ENCODE data around the gene TSEN2. TPM values are rescaled to one million over a fixed set of nuclear protein-coding genes. Genes with fewer than 3 reads are reported as not detected.

The TSEN2 gene
- total and polyA plus RNA-seq, 2 of the 13 experiments (the other 11 are each of a cell fraction or from before 2014, with no cell fraction given) = 11.0 to 17.3 TPM

- TF ChIP-seq, protein P1, sequence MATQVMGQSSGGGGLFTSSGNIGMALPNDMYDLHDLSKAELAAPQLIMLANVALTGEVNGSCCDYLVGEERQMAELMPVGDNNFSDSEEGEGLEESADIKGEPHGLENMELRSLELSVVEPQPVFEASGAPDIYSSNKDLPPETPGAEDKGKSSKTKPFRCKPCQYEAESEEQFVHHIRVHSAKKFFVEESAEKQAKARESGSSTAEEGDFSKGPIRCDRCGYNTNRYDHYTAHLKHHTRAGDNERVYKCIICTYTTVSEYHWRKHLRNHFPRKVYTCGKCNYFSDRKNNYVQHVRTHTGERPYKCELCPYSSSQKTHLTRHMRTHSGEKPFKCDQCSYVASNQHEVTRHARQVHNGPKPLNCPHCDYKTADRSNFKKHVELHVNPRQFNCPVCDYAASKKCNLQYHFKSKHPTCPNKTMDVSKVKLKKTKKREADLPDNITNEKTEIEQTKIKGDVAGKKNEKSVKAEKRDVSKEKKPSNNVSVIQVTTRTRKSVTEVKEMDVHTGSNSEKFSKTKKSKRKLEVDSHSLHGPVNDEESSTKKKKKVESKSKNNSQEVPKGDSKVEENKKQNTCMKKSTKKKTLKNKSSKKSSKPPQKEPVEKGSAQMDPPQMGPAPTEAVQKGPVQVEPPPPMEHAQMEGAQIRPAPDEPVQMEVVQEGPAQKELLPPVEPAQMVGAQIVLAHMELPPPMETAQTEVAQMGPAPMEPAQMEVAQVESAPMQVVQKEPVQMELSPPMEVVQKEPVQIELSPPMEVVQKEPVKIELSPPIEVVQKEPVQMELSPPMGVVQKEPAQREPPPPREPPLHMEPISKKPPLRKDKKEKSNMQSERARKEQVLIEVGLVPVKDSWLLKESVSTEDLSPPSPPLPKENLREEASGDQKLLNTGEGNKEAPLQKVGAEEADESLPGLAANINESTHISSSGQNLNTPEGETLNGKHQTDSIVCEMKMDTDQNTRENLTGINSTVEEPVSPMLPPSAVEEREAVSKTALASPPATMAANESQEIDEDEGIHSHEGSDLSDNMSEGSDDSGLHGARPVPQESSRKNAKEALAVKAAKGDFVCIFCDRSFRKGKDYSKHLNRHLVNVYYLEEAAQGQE (IDR thresholded peaks at IDR 0.05; ENCODE audit: borderline replicate concordance in 1 of 2, low read depth in 1 of 2, low read length in 2 of 2) = peak in 1 of 2 experiments; percentile 62; a peak in 2 of 4 replicates
- TF ChIP-seq IKZF1 (IDR thresholded peaks at IDR 0.05) (no peak), ASH2L (IDR thresholded peaks at IDR 0.05; ENCODE audit: insufficient read length, low read depth, low read length) (peak; percentile 93), MLXIP (CRISPR knock-in tag; IDR thresholded peaks at IDR 0.05; ENCODE audit: borderline replicate concordance) (0 out of 2 replicates have a peak, but pooled peaks have one; percentile 20), PRDM4 (CRISPR knock-in tag; IDR thresholded peaks at IDR 0.05; ENCODE audit: borderline replicate concordance) (no peak), ZNF33B (CRISPR knock-in tag; IDR thresholded peaks at IDR 0.05) (peak; percentile 31; the same call in 1 of the 2 replicates), ZNF121 (CRISPR knock-in tag; IDR thresholded peaks at IDR 0.05) (peak; percentile 95), ZBTB21 (CRISPR knock-in tag; IDR thresholded peaks at IDR 0.05) (no peak), KDM1A (CRISPR knock-in tag; IDR thresholded peaks at IDR 0.05) (peak; percentile 17; the same call in 1 of the 2 replicates), HDAC1 (CRISPR knock-in tag; IDR thresholded peaks at IDR 0.05) (peak; percentile 84; the same call in 1 of the 2 replicates), ZNF770 (CRISPR knock-in tag; IDR thresholded peaks at IDR 0.05) (peak; percentile 49), CREBL2 (CRISPR knock-in tag; IDR thresholded peaks at IDR 0.05; ENCODE audit: borderline replicate concordance) (no peak), ZFP36 (IDR thresholded peaks at IDR 0.05; ENCODE audit: borderline replicate concordance, low read depth, low read length, partially characterized antibody) (no peak), PREB (CRISPR knock-in tag; IDR thresholded peaks at IDR 0.05) (no peak), KLF6 (CRISPR knock-in tag; IDR thresholded peaks at IDR 0.05) (peak; percentile 70; the same call in 1 of the 2 replicates)
Measured at GRCh38 chr3:12556690-12557472, 72.6 kb downstream of the TSEN2 start, which contains the start of gene MKRN2 (continued).
